GM23248 (cell line): ENCODE results near the gene CDA. TPM values are rescaled to one million over a fixed set of nuclear protein-coding genes. Genes with fewer than 3 reads are reported as not detected.
A peak's percentile ranks its signal among the peaks of the same experiment; 100 is the strongest.

ENCODE experiments used
- DNase-seq: peaks from one replicate; pipeline ENCODE4 v3.0.0-alpha.2; 2015
- H2AFZ ChIP-seq: fragments of 200-600 bp; sonication (generic); 2 replicates; pipeline ENCODE4 v1.6.1; 2016; ENCODE audit warnings: antibody characterized with exemption
- H3F3A ChIP-seq: fragments of 200-600 bp; sonication (generic); 2 replicates; pipeline ENCODE4 v1.6.1; 2016; ENCODE audit warnings: mild to moderate bottlenecking, antibody characterized with exemption, mixed run types; ENCODE audit not compliant: insufficient read depth
- H3K27ac ChIP-seq: fragments of 200-600 bp; sonication (generic); 2 replicates; pipeline ENCODE4 v1.5.1; 2016; ENCODE audit warnings: mild to moderate bottlenecking
- H3K27me3 ChIP-seq: fragments of 200-600 bp; sonication (generic); replicated peaks from 2 replicates; pipeline ENCODE4 v1.6.1; 2016; ENCODE audit warnings: mild to moderate bottlenecking; ENCODE audit not compliant: insufficient read depth
- H3K36me3 ChIP-seq: fragments of 200-600 bp; sonication (generic); 2 replicates; pipeline ENCODE4 v1.6.1; 2016; ENCODE audit warnings: low read depth, mild to moderate bottlenecking
- H3K4me1 ChIP-seq: fragments of 200-600 bp; sonication (generic); 2 replicates; pipeline ENCODE4 v1.6.1; 2016; ENCODE audit warnings: mild to moderate bottlenecking; ENCODE audit not compliant: insufficient read depth
- H3K4me2 ChIP-seq: fragments of 200-600 bp; sonication (generic); one replicate; pipeline ENCODE4 v1.6.1; 2016; ENCODE audit warnings: mild to moderate bottlenecking; ENCODE audit not compliant: unreplicated experiment
- H3K4me3 ChIP-seq: fragments of 200-600 bp; sonication (generic); 2 replicates; pipeline ENCODE4 v1.5.1; 2016; ENCODE audit warnings: mild to moderate bottlenecking
- H3K79me2 ChIP-seq: fragments of 200-600 bp; sonication (generic); 2 replicates; pipeline ENCODE4 v1.6.1; 2016; ENCODE audit warnings: mild to moderate bottlenecking; ENCODE audit not compliant: insufficient read depth
- H3K9ac ChIP-seq: fragments of 200-600 bp; sonication (generic); 2 replicates; pipeline ENCODE4 v1.6.1; 2016; ENCODE audit warnings: mild to moderate bottlenecking
- H3K9me2 ChIP-seq: fragments of 200-600 bp; sonication (generic); 2 replicates; pipeline ENCODE4 v1.6.1; 2016; ENCODE audit warnings: mixed run types, mild to moderate bottlenecking, moderate library complexity; ENCODE audit not compliant: insufficient read depth
- H3K9me3 ChIP-seq: fragments of 200-600 bp; sonication (generic); one replicate; pipeline ENCODE4 v1.6.1; 2017; ENCODE audit warnings: low read depth
- H4K20me1 ChIP-seq: fragments of 200-600 bp; sonication (generic); 2 replicates; pipeline ENCODE4 v1.6.0; 2016; ENCODE audit not compliant: insufficient read depth
- EZH2 ChIP-seq: fragments of 200-600 bp; sonication (generic); IDR thresholded peaks from 2 replicates; pipeline ENCODE4 v1.6.1; 2018; ENCODE audit warnings: antibody characterized with exemption, mild to moderate bottlenecking; ENCODE audit not compliant: insufficient read depth, poor library complexity, severe bottlenecking
- EZH2phosphoT487 ChIP-seq: fragments of 200-600 bp; sonication (generic); IDR thresholded peaks from 2 replicates; pipeline ENCODE4 v1.6.1; 2018; ENCODE audit warnings: antibody characterized with exemption, moderate library complexity, mild to moderate bottlenecking, low read depth; ENCODE audit not compliant: insufficient read depth
- WGBS, 2 experiments: methylation state at CpG; one replicate each; pipeline ENCODE4 v1.1.6; 2015 to 2017; ENCODE audit warnings: low lambda C conversion rate in 2 of 2, low coverage in 1 of 2; ENCODE audit errors: missing lambda C conversion rate in 2 of 2; 5-methylcytosine and 5-hydroxymethylcytosine counted together
- in situ Hi-C: fragments of 300-500 bp; cut with MboI; formaldehyde crosslinking; loops from 2 replicates; pipeline ENCODE4 v1.15.0; 2020
- polyA plus RNA-seq: library from polyadenylated mRNA; unstranded; fragments of >200 nt; fragmentation: Nextera tagmentation; extraction: Ambion mirVana; gene quantifications from 2 replicates; pipeline ENCODE4 v1.2.1, GENCODE V29; 2016
- total RNA-seq: library from RNA; depleted of rRNA; stranded (reverse); fragments of >200 nt; shearing (Covaris generic); gene quantifications from 2 replicates; pipeline ENCODE4 v1.2.3, GENCODE V29; 2014

The CDA gene
- total and polyA plus RNA-seq, 2 experiments from 2014 or later = 3.0 to 9.6 TPM

DNA sequence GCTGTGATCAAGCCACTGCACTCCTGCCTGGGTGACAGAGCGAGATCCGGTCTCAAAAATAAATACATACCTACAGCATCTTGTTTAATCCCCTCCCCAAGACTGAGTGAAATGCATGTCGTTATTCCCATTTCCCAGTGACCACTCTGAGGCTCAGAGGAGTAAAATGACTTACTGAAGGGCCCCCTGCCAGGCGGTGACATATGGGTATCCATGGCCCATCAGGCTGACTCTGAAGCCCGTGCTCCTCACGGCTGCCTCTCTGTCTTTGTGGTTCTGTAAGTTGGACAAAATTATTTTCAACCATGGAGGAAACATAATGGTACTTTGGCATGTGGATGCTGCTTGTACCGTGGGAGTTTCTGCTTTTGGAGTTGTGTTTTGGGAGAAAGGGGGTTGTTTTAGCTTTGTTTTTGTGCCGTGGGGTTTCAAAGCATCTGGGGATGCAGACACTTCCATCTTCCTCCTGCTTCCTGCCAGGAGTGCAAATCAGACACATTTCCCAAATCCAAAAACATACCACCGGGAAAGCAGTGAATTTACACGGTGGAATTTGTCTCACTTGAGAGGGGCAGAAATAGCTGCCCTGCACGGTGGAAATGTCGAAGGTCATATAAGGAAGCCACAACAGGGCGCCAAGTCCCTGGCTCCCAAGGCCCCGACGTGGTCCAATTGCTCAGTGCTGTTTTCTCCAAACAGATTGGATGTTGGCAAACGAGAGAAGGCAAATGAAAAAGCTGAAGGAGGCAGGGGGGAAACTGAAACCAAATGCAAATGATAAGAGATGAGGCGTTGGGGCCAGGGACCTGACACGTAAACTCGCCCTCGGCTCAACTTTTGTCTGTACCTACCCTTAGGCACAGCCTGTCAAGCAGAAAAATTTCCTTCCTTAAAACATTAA is 27.3 kb downstream of the CDA start:
- Histone ChIP-seq H3K27ac (peak overlapping the region; percentile 15), H2AFZ (peak overlapping the region; percentile 79), H3K9me3 (no peaks in the 10 kb centered on the region), H3K9me2 (no peaks in the 10 kb centered on the region), H3K4me1 (peaks cover 26% of the 10 kb centered on the region), H3K79me2 (no peaks in the 10 kb centered on the region), H3K4me3 (no peak overlapping the region), H4K20me1 (no peaks in the 10 kb centered on the region), H3K27me3 (no peaks in the 10 kb centered on the region), H3F3A (peaks cover 27% of the 10 kb centered on the region), H3K36me3 (no peaks in the 10 kb centered on the region), H3K9ac (peak overlapping the region; percentile 13; the same call in 1 of the 2 replicates), H3K4me2 (peak overlapping the region; percentile 16)
- in situ Hi-C loops = no loop called here
- DNase-seq = peak; percentile 49
- 37 to 41% methylated on average over 20 of the region's 20 CpGs for WGBS, 2 experiments
- TF ChIP-seq EZH2phosphoT487 = no peak
- TF ChIP-seq EZH2 = no peak

DNA sequence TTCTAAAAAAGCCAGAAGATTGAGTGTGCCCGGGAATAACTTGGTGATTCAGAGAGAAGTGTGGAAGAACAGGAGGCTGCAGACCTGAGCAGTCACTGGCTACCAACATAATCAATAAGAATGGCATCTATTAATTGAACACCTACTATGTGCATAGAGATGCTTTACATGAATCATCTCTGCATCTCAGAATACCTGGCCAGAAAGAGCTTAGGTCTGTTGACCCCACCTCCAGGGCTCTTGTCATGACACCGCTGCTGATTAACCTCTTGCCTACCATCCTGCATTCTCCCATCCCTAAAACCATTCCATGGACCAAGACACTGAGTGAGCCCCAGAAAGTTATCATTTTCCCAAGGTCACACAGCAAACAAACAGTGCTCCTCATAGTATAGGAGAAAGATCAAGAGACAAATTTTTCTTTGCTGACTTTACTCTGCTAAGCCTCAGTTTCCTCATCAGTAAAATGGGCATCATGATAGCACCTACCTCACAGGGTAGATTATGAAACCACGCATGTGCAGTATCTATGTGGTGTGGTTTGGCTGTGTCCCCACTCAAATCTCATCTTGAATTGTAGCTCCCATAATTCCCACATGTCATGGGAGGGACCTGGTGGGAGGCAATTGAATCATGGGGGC is 28.1 kb downstream of the CDA start:
- Histone ChIP-seq H3K27me3 (no peaks in the 10 kb centered on the region), H3K27ac (peak overlapping the region; percentile 15), H3K4me1 (peaks cover 26% of the 10 kb centered on the region), H3K9me2 (no peaks in the 10 kb centered on the region), H4K20me1 (no peaks in the 10 kb centered on the region), H3K9ac (peak overlapping the region; percentile 13; the same call in 1 of the 2 replicates), H3K4me3 (no peak overlapping the region), H3K79me2 (no peaks in the 10 kb centered on the region), H3K9me3 (no peaks in the 10 kb centered on the region), H3K4me2 (peak overlapping the region; percentile 16), H3K36me3 (no peaks in the 10 kb centered on the region), H3F3A (peaks cover 27% of the 10 kb centered on the region), H2AFZ (peak overlapping the region; percentile 79)
- no peak for DNase-seq
- in situ Hi-C loops = no loop called here
- WGBS, 2 experiments = 78 to 82% methylated on average over 3 of the region's 3 CpGs
- TF ChIP-seq EZH2 = no peak
- TF ChIP-seq EZH2phosphoT487 = no peak

DNA sequence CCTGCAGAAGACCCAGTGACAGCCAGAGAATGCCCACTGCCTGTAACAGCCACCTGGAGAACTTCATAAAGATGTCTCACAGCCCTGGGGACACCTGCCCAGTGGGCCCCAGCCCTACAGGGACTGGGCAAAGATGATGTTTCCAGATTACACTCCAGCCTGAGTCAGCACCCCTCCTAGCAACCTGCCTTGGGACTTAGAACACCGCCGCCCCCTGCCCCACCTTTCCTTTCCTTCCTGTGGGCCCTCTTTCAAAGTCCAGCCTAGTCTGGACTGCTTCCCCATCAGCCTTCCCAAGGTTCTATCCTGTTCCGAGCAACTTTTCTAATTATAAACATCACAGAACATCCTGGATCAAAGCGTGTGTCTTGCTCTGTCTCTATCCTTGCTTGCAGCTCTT is 29.7 kb downstream of the CDA start:
- Histone ChIP-seq H3K27me3 (no peaks in the 10 kb centered on the region), H3K36me3 (no peaks in the 10 kb centered on the region), H3K4me1 (peaks cover 11% of the 10 kb centered on the region), H3K9me3 (no peaks in the 10 kb centered on the region), H3K9ac (no peak overlapping the region), H3K27ac (no peak overlapping the region), H3K4me3 (no peak overlapping the region), H4K20me1 (no peaks in the 10 kb centered on the region), H3F3A (peaks cover 15% of the 10 kb centered on the region), H2AFZ (no peak overlapping the region), H3K4me2 (no peak overlapping the region), H3K79me2 (no peaks in the 10 kb centered on the region), H3K9me2 (no peaks in the 10 kb centered on the region)
- 97 to 98% methylated on average over 4 of the region's 4 CpGs for WGBS, 2 experiments
- in situ Hi-C loops = no loop called here
- no peak for TF ChIP-seq EZH2
- TF ChIP-seq EZH2phosphoT487 = no peak
- no peak for DNase-seq

DNA sequence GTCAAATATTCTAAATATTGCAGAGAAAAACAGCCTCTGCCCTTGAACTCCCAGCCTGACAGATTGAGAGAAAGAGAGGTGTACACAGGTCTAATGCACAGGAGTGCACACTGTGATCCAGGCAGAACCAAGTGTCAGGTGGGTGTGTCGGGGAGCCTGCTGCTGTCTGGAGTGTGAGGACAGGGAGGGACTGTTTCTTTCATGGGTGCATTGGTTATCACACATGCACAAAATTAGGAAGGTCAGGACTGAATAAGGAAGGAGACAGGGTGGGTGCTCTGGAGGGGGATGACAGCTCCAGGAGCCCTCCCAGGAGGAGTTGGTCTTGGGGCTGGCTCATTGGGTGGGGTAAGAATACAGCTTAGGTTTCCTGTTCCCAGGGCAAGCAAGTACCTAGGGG is 31.1 kb downstream of the CDA start:
- Histone ChIP-seq H3K9me2 (no peaks in the 10 kb centered on the region), H3K27me3 (no peaks in the 10 kb centered on the region), H3K4me3 (no peak overlapping the region), H3K4me2 (no peak overlapping the region), H3F3A (0 out of 2 replicates have a peak, but pooled peaks cover 8% of the 10 kb centered on the region), H3K36me3 (no peaks in the 10 kb centered on the region), H3K79me2 (no peaks in the 10 kb centered on the region), H4K20me1 (no peaks in the 10 kb centered on the region), H3K9me3 (no peaks in the 10 kb centered on the region), H3K9ac (no peak overlapping the region), H3K27ac (no peak overlapping the region), H2AFZ (no peak overlapping the region), H3K4me1 (peaks cover 4% of the 10 kb centered on the region; the same call in 1 of the 2 replicates)
- no peak for TF ChIP-seq EZH2
- TF ChIP-seq EZH2phosphoT487 = no peak
- 53 to 70% methylated on average over 1 of the region's 1 CpG for WGBS, 2 experiments
- no peak for DNase-seq
- in situ Hi-C loops = no loop called here
